WERI-Rb-1 (cell line): ENCODE results near the gene HIPK2.
A peak's percentile ranks its signal among the peaks of the same experiment; 100 is the strongest.

Experiments used
- DNase-seq: peaks from one replicate; pipeline ENCODE4 v3.0.0-alpha.2; 2020
- H3K27ac ChIP-seq: fragments of 250-450 bp; sonication (Bioruptor Pico); 2 replicates; pipeline ENCODE4 v1.5.1; 2020; ENCODE audit warnings: mild to moderate bottlenecking, moderate library complexity
- H3K27me3 ChIP-seq: fragments of 250-450 bp; sonication (Bioruptor Pico); 2 replicates; pipeline ENCODE4 v1.5.1; 2021; ENCODE audit warnings: mild to moderate bottlenecking, low read depth, moderate library complexity; ENCODE audit not compliant: insufficient read depth, severe bottlenecking
- H3K36me3 ChIP-seq: fragments of 250-450 bp; sonication (Bioruptor Pico); 2 replicates; pipeline ENCODE4 v1.5.1; 2020; ENCODE audit warnings: mild to moderate bottlenecking, moderate library complexity
- H3K4me3 ChIP-seq: 2 replicates; pipeline ENCODE4 v1.5.1; 2011; ENCODE audit warnings: low read depth, mild to moderate bottlenecking, control low read depth, low read length
- H3K9me3 ChIP-seq: fragments of 250-450 bp; sonication (Bioruptor Pico); 2 replicates; pipeline ENCODE4 v1.5.1; 2021; ENCODE audit warnings: mild to moderate bottlenecking, moderate library complexity; ENCODE audit not compliant: severe bottlenecking
- TF ChIP-seq, protein P1 (sequence below): IDR thresholded peaks from 2 replicates; pipeline ENCODE4 v1.5.1; 2011; ENCODE audit warnings: low read depth, mild to moderate bottlenecking, control low read depth, inconsistent platforms, low read length

HIPK2 gene

GRCh38 chr7:139777948-139778841, at the start of gene HIPK2:
HIPK2 (minus strand) TSS chr7:139777998; CDS start chr7:139777623, 375 bp downstream.
- peak; percentile 87 for DNase-seq
- TF ChIP-seq, protein P1, sequence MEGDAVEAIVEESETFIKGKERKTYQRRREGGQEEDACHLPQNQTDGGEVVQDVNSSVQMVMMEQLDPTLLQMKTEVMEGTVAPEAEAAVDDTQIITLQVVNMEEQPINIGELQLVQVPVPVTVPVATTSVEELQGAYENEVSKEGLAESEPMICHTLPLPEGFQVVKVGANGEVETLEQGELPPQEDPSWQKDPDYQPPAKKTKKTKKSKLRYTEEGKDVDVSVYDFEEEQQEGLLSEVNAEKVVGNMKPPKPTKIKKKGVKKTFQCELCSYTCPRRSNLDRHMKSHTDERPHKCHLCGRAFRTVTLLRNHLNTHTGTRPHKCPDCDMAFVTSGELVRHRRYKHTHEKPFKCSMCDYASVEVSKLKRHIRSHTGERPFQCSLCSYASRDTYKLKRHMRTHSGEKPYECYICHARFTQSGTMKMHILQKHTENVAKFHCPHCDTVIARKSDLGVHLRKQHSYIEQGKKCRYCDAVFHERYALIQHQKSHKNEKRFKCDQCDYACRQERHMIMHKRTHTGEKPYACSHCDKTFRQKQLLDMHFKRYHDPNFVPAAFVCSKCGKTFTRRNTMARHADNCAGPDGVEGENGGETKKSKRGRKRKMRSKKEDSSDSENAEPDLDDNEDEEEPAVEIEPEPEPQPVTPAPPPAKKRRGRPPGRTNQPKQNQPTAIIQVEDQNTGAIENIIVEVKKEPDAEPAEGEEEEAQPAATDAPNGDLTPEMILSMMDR = no peak
- H3K4me3 ChIP-seq = peak within 1 kb of the TSS; percentile 84

GRCh38 chr7:139827042-139827441, 49.2 kb upstream of the HIPK2 start:
- peak; percentile 23 for DNase-seq
- Histone ChIP-seq H3K27ac (no peak overlapping the region), H3K4me3 (no peak overlapping the region), H3K36me3 (no peaks in the 10 kb centered on the region), H3K9me3 (no peaks in the 10 kb centered on the region), H3K27me3 (no peaks in the 10 kb centered on the region)
- TF ChIP-seq, protein P1 = peak; percentile 24; the same call in 1 of the 2 replicates

More at GRCh38 chr7:139777948-139778841, at the start of gene HIPK2:
- H3K27ac ChIP-seq = peak within 1 kb of the TSS; percentile 91
- peaks cover 21% of the 10 kb centered on the region for H3K36me3 ChIP-seq
- no peaks in the 10 kb centered on the region for H3K9me3 ChIP-seq
- H3K27me3 ChIP-seq = no peaks in the 10 kb centered on the region

GRCh38 chr7:139825666-139826290, 48.0 kb upstream of the HIPK2 start:
- Histone ChIP-seq H3K9me3 (no peaks in the 10 kb centered on the region), H3K36me3 (no peaks in the 10 kb centered on the region), H3K4me3 (no peak overlapping the region), H3K27me3 (no peaks in the 10 kb centered on the region), H3K27ac (no peak overlapping the region)
- TF ChIP-seq, protein P1 = no peak
- DNase-seq = no peak

- H3K27me3 ChIP-seq = no peaks in the 10 kb centered on the region
- DNase-seq = no peak
Observed at GRCh38 chr7:139823959-139824521, 46.2 kb upstream of the HIPK2 start.

DNA sequence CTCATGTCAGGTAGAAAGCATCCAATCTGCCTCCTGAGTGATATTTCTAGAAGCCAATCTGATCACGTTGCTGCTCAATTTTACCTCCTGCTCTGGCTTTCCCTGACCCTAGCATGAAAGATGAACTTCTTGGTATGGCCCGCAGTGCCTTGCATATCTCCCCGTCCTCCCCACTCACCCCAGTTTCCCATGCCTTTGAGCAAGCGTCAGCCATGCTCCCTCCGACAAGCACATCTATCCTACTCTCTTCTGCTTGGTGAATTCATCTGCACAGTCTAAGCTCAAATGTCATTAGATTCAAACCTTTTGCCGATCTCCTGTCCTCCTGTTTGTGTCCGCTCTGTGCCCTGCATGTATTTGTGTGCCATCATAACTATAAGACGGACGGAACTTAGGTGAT, 45.1 kb upstream of the HIPK2 start:
- no peak overlapping the region for H3K27ac ChIP-seq
- no peaks in the 10 kb centered on the region for H3K36me3 ChIP-seq
- H3K27me3 ChIP-seq = no peaks in the 10 kb centered on the region
- no peak overlapping the region for H3K4me3 ChIP-seq
- DNase-seq = no peak
- H3K9me3 ChIP-seq = no peaks in the 10 kb centered on the region
- TF ChIP-seq, protein P1 = no peak

More at GRCh38 chr7:139823959-139824521, 46.2 kb upstream of the HIPK2 start:
- H3K36me3 ChIP-seq = no peaks in the 10 kb centered on the region
- H3K9me3 ChIP-seq = no peaks in the 10 kb centered on the region
- H3K4me3 ChIP-seq = no peak overlapping the region
- H3K27ac ChIP-seq = no peak overlapping the region
- TF ChIP-seq, protein P1 = no peak
